Measurements from ENCODE around the gene PPP6R3. TPM values are rescaled to one million over a fixed set of nuclear protein-coding genes. Genes with fewer than 3 reads are reported as not detected.
"Not testable (repeated sequence)": the region's sequence is repeated elsewhere in the genome, so short reads cannot be mapped to it uniquely, and the experiment has no call there.

The PPP6R3 gene
- total and polyA plus RNA-seq, 2 of the 8 experiments (the other 6 are each of a cell fraction or from before 2014, with no cell fraction given) = 44.6 to 150 TPM

DNA sequence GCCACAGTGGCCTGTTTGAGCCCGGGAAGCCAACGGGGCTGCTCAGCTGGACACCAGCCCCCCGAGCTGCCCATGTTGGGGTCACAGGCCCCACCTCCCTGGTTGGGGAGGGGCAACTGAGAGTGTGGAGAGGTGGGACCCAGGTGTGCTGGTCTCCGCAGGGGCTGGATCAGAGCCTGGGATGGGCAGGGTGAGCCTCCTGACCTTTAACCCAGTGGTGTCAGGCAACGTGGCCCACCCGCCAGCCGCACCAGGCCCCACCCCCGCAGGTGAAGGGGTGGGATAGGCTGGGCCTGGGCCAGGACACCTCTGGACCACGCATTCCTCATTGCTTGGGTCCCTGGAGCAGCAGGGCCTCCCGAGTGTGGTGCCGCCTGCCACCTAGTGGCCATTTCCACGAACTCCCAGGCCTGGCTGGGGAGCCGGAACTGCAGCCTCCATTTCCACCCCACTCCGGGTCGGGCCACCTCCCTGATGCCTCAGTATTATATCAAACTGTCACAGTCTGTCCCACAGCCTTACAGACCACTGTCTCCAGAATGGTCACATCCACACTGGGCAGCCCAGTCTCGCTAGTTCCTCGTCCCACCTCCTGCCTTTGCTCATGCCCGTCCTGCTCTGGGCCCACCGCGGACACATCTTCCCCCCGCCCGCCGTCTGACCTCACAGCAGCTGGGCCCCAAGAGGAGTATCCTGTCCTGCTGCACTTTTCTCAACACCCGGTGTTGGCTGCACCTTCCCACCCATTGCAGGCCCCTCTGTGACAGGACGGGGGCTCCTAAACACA, 13.3 kb upstream of the PPP6R3 start (continued):
- peak; percentile 89 to 93 for TF ChIP-seq RAD21 (IDR thresholded peaks at IDR 0.05 in 1 of 2, conservative IDR thresholded peaks at IDR 0.05 in 1 of 2; ENCODE audit: low read depth in 2 of 2, low read length in 2 of 2)
- no peak for TF ChIP-seq NRF1 (IDR thresholded peaks at IDR 0.05; ENCODE audit: low read depth, low read length)
- TF ChIP-seq, protein P1, sequence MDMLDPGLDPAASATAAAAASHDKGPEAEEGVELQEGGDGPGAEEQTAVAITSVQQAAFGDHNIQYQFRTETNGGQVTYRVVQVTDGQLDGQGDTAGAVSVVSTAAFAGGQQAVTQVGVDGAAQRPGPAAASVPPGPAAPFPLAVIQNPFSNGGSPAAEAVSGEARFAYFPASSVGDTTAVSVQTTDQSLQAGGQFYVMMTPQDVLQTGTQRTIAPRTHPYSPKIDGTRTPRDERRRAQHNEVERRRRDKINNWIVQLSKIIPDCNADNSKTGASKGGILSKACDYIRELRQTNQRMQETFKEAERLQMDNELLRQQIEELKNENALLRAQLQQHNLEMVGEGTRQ (IDR thresholded peaks at IDR 0.05; ENCODE audit: low read length) = no peak
- no peak for TF ChIP-seq HDAC2 (IDR thresholded peaks at IDR 0.05; ENCODE audit: borderline replicate concordance in 1 of 2, low read depth in 2 of 2, low read length in 2 of 2)
- TF ChIP-seq TAF7 (optimal IDR thresholded peaks at IDR 0.05; ENCODE audit: borderline replicate concordance, low read depth, low read length) = no peak

DNA sequence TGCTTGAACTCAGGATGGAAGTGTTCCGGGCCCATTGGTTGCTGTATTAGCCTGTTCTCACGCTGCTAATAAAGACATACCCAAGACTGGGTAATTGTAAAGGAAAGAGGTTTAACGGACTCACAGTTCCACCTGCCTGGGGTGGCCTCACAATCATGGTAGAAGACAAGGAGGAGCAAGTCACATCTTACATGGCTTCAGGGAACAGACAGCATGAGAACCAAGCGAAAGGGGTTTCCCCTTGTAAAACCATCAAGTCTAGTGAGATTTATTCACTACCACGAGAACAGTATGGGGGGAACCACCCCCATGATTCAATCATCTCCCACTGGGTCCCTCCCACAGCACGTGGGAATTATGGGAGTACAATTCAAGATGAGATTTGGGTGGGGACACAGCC, 12.6 kb upstream of the PPP6R3 start:
- H3K27ac ChIP-seq (ENCODE audit: low read depth, low read length); H2BK15ac ChIP-seq (ENCODE audit: low read length); H3K23me2 ChIP-seq (ENCODE audit: low read depth, low read length); H2BK20ac ChIP-seq (ENCODE audit: low read length); H3K4me2 ChIP-seq (ENCODE audit: insufficient read depth in 1 of 2, low read depth in 2 of 2, low read length in 2 of 2); H4K5ac ChIP-seq (ENCODE audit: insufficient read length, low read depth, low read length); DNase-seq (ENCODE audit: low read depth in 1 of 2, low spot score in 2 of 2); H3K4ac ChIP-seq (replicated peaks; ENCODE audit: insufficient read length, low read depth, low read length); H3K4me1 ChIP-seq (replicated peaks in 1 of 4; ENCODE audit: control insufficient read depth in 3 of 4, insufficient read depth in 4 of 4, low read length in 3 of 4); H3K14ac ChIP-seq (ENCODE audit: insufficient read length); H3K9me3 ChIP-seq (ENCODE audit: insufficient read depth in 2 of 2, low read depth in 1 of 2, low read length in 1 of 2); H4K91ac ChIP-seq (replicated peaks; ENCODE audit: insufficient read length, low read length); H3K23ac ChIP-seq (ENCODE audit: insufficient read length); H3K4me3 ChIP-seq (ENCODE audit: extremely low read depth in 1 of 4, insufficient read depth in 2 of 4, low read depth in 3 of 4, low read length in 4 of 4); H3K79me2 ChIP-seq (ENCODE audit: control insufficient read depth in 1 of 2, insufficient read depth in 2 of 2, low read length in 2 of 2); H2AFZ ChIP-seq (ENCODE audit: low read length); H3K27me3 ChIP-seq (replicated peaks in 1 of 4; ENCODE audit: control insufficient read depth in 3 of 4, extremely low read depth in 1 of 4, insufficient read depth in 3 of 4, low read length in 3 of 4); H3K56ac ChIP-seq (replicated peaks; ENCODE audit: insufficient read length, low read depth, low read length); H4K20me1 ChIP-seq (replicated peaks in 1 of 2; ENCODE audit: control insufficient read depth in 1 of 2, insufficient read depth in 2 of 2, low read length in 2 of 2); H4K8ac ChIP-seq (ENCODE audit: extremely low read depth, insufficient read depth, low read length); H3K79me1 ChIP-seq (ENCODE audit: low read depth, low read length); FAIRE-seq; H2BK120ac ChIP-seq (replicated peaks; ENCODE audit: low read depth, low read length); H3K36me3 ChIP-seq (ENCODE audit: control insufficient read depth in 2 of 4, insufficient read depth in 4 of 4, low read length in 3 of 4); H3K9ac ChIP-seq (replicated peaks in 1 of 4; ENCODE audit: extremely low read depth in 1 of 4, low read depth in 3 of 4, low read length in 3 of 4); H2AK5ac ChIP-seq (ENCODE audit: low read depth, low read length); H3K18ac ChIP-seq (ENCODE audit: extremely low read depth, low read length); H2BK12ac ChIP-seq (ENCODE audit: low read depth, low read length): not testable (repeated sequence)
- CTCF ChIA-PET (ENCODE audit: partially characterized antibody) = interaction anchor here (0.7 to 2.3 kb wide), 5 partner anchors 9 to 177 kb away, joined by 3 to 8 read pairs (median 4); no protein-coding TSS in a partner anchor
- WGBS, 2 experiments (ENCODE audit: extremely low coverage in 1 of 2, insufficient coverage in 1 of 2, insufficient read length in 1 of 2, insufficient replicate concordance in 2 of 2, low coverage in 1 of 2, low lambda C conversion rate in 2 of 2, missing lambda C conversion rate in 1 of 2) = 95% methylated on average over 6 of the region's 6 CpGs; no CpG with 5 or more reads in 1 of the 2 experiments
- H2BK5ac ChIP-seq (ENCODE audit: low read depth, low read length) = 0 out of 2 replicates have a peak overlapping the region, but pooled peaks have one; percentile 60
- POLR2A ChIA-PET (ENCODE audit: partially characterized antibody) = interaction anchor here (1.4 kb wide), 1 partner anchor 11 kb away, joined by 3 read pairs; no protein-coding TSS in a partner anchor
